ENCODE results near the gene TNFRSF12A. TPM values are rescaled to one million over a fixed set of nuclear protein-coding genes. Genes with fewer than 3 reads are reported as not detected.

TNFRSF12A gene
- total and polyA plus RNA-seq, 2 of the 13 experiments (the other 11 are each of a cell fraction or from before 2014, with no cell fraction given) = 61.9 to 66.0 TPM

DNA sequence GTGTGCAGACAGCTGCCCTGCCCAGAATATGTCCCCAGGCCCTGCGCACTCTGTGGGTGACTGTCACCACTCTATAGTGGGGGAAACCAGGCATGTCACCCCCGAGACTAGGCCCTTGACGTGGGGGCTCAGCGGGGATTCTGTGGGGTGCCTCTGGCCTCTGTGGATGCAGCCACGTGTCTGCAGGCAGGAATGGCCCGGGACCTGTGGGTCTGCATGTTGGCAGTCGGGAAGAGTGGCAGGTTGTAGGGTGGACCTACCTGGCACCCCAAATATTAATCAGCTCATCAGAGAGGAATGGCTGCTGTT, 46.2 kb downstream of the TNFRSF12A start:
- no peaks in the 10 kb centered on the region for H4K20me1 ChIP-seq (ENCODE audit: insufficient read depth, low read length)
- H3K9ac ChIP-seq (ENCODE audit: insufficient read depth, low read depth, low read length) = peak overlapping the region; percentile 96
- no peak for ATAC-seq
- H3K36me3 ChIP-seq (replicated peaks in 1 of 2; ENCODE audit: control insufficient read depth in 1 of 2, insufficient read depth in 2 of 2, low read length in 2 of 2) = peaks cover 9 to 16% of the 10 kb centered on the region in 2 experiments; a peak in 2 of 5 replicates
- no peak for DNase-seq (ENCODE audit: low spot score)
- peak overlapping the region; percentile 82 for H3K27ac ChIP-seq (ENCODE audit: extremely low read length, insufficient read depth, low read length)
- H2AFZ ChIP-seq (ENCODE audit: low read length) = no peak overlapping the region
- peak overlapping the region; percentile 57 to 90 (median 71) for H3K4me3 ChIP-seq (replicated peaks in 1 of 3; ENCODE audit: insufficient read depth in 1 of 3, low read depth in 2 of 3, low read length in 3 of 3)
- WGBS (ENCODE audit: low lambda C conversion rate) = 18% methylated on average over 5 of the region's 7 CpGs
- ChIA-PET CTCF (ENCODE audit: low intra/inter-chr PET ratio, low total read pairs) (no interaction called here), POLR2A (interaction anchor here (1.0 to 4.9 kb wide), 6 partner anchors 9 to 46 kb away, joined by 6 to 38 read pairs (median 13); partner anchors contain the start of genes HCFC1R1, THOC6 and TNFRSF12A)
- H3K79me2 ChIP-seq (ENCODE audit: insufficient read depth, low read length) = peaks cover 17% of the 10 kb centered on the region
- intact Hi-C loops (cut with micrococcal nuclease; ENCODE audit: unreplicated experiment) (no loop called here), in situ Hi-C loops (cut with HindIII; ENCODE audit: extremely low pct_ligation_motif_present, low pct_unique_long_range_greater_than_20kb) (no loop called here)
- no peak for FAIRE-seq
- H3K4me1 ChIP-seq (ENCODE audit: insufficient read depth, low read length) = peaks cover 30% of the 10 kb centered on the region
- H3K27me3 ChIP-seq (ENCODE audit: control insufficient read depth in 1 of 2, insufficient read depth in 2 of 2, low read length in 2 of 2) = peaks cover 0 to under 1% of the 10 kb centered on the region in 2 experiments; a peak in 2 of 5 replicates
- H3K4me2 ChIP-seq (ENCODE audit: low read depth, low read length) = peak overlapping the region; percentile 94
- H3K9me3 ChIP-seq (ENCODE audit: low read length) = no peaks in the 10 kb centered on the region
- no TSS peak for BruUV-seq (replicated peaks)
- no peak for TF ChIP-seq TCF7L2 (IDR thresholded peaks at IDR 0.05; ENCODE audit: low read depth, low read length)
- no peak for TF ChIP-seq ZNF670 (CRISPR knock-in tag; IDR thresholded peaks at IDR 0.05; ENCODE audit: borderline replicate concordance)
- no peak for TF ChIP-seq E2F2 (CRISPR knock-in tag; IDR thresholded peaks at IDR 0.05; ENCODE audit: borderline replicate concordance)
- no peak for TF ChIP-seq KDM4B (CRISPR knock-in tag; IDR thresholded peaks at IDR 0.05)
- no peak for TF ChIP-seq ZNF180 (CRISPR knock-in tag; IDR thresholded peaks at IDR 0.05; ENCODE audit: borderline replicate concordance, low read depth)
- TF ChIP-seq MYC (CRISPR knock-in tag; IDR thresholded peaks at IDR 0.05; ENCODE audit: borderline replicate concordance) = 0 out of 2 replicates have a peak, but pooled peaks have one; percentile 7
- TF ChIP-seq ZNF879 (CRISPR knock-in tag; IDR thresholded peaks at IDR 0.05) = 0 out of 2 replicates have a peak, but pooled peaks have one; percentile 43
- peak; percentile 69; the same call in 1 of the 2 replicates for TF ChIP-seq ZNF430 (CRISPR knock-in tag; IDR thresholded peaks at IDR 0.05)
- peak; percentile 3; the same call in 1 of the 2 replicates for TF ChIP-seq ZFX (CRISPR knock-in tag; IDR thresholded peaks at IDR 0.05; ENCODE audit: low read depth)
- no peak for TF ChIP-seq KLF9 (CRISPR knock-in tag; IDR thresholded peaks at IDR 0.05; ENCODE audit: low read depth)
- TF ChIP-seq ZNF281 (CRISPR knock-in tag; IDR thresholded peaks at IDR 0.05; ENCODE audit: borderline replicate concordance) = no peak
- TF ChIP-seq ZNF878 (CRISPR knock-in tag; IDR thresholded peaks at IDR 0.05) = 0 out of 2 replicates have a peak, but pooled peaks have one; percentile 13
- 0 out of 2 replicates have a peak, but pooled peaks have one; percentile 2 for TF ChIP-seq PHF8 (CRISPR knock-in tag; IDR thresholded peaks at IDR 0.05)
- TF ChIP-seq, protein P1, sequence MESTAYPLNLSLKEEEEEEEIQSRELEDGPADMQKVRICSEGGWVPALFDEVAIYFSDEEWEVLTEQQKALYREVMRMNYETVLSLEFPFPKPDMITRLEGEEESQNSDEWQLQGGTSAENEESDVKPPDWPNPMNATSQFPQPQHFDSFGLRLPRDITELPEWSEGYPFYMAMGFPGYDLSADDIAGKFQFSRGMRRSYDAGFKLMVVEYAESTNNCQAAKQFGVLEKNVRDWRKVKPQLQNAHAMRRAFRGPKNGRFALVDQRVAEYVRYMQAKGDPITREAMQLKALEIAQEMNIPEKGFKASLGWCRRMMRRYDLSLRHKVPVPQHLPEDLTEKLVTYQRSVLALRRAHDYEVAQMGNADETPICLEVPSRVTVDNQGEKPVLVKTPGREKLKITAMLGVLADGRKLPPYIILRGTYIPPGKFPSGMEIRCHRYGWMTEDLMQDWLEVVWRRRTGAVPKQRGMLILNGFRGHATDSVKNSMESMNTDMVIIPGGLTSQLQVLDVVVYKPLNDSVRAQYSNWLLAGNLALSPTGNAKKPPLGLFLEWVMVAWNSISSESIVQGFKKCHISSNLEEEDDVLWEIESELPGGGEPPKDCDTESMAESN (CRISPR knock-in tag; conservative IDR thresholded peaks at IDR 0.05) = 0 out of 2 replicates have a peak, but pooled peaks have one; percentile 48
- TF ChIP-seq RAD51 (IDR thresholded peaks at IDR 0.05; ENCODE audit: borderline replicate concordance) = no peak
- TF ChIP-seq ZNF317 (CRISPR knock-in tag; IDR thresholded peaks at IDR 0.05) = no peak
- TF ChIP-seq, protein P2, sequence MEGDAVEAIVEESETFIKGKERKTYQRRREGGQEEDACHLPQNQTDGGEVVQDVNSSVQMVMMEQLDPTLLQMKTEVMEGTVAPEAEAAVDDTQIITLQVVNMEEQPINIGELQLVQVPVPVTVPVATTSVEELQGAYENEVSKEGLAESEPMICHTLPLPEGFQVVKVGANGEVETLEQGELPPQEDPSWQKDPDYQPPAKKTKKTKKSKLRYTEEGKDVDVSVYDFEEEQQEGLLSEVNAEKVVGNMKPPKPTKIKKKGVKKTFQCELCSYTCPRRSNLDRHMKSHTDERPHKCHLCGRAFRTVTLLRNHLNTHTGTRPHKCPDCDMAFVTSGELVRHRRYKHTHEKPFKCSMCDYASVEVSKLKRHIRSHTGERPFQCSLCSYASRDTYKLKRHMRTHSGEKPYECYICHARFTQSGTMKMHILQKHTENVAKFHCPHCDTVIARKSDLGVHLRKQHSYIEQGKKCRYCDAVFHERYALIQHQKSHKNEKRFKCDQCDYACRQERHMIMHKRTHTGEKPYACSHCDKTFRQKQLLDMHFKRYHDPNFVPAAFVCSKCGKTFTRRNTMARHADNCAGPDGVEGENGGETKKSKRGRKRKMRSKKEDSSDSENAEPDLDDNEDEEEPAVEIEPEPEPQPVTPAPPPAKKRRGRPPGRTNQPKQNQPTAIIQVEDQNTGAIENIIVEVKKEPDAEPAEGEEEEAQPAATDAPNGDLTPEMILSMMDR (CRISPR knock-in tag; IDR thresholded peaks at IDR 0.05) = no peak
- no peak for TF ChIP-seq ZNF703 (CRISPR knock-in tag; IDR thresholded peaks at IDR 0.05; ENCODE audit: borderline replicate concordance)

Data from HepG2 (cell line).